Stimulated activated CD8-positive, alpha-beta memory T cell treated with anti-CD3 and anti-CD28 coated beads, Interleukin-7, amount 100 ng/mL, for 24 hours (primary cell): ENCODE data around the gene MX2.
"Not testable (repeated sequence)": the region's sequence is repeated elsewhere in the genome, so short reads cannot be mapped to it uniquely, and the experiment has no call there.

Source experiments
- DNase-seq: peaks from one replicate; pipeline ENCODE4 v3.0.0-alpha.2; 2020; ENCODE audit warnings: low read depth

The MX2 gene

GRCh38 chr21:41337515-41337914 is 24.3 kb upstream of the MX2 start:
- DNase-seq, result no peak

- DNase-seq, result no peak
Measured at GRCh38 chr21:41338455-41338854, 23.4 kb upstream of the MX2 start.

GRCh38 chr21:41342035-41342434 is 19.8 kb upstream of the MX2 start:
- DNase-seq, result no peak

GRCh38 chr21:41344146-41344545 is 17.7 kb upstream of the MX2 start:
- no peak for DNase-seq

GRCh38 chr21:41345356-41345755 is 16.5 kb upstream of the MX2 start:
- no peak for DNase-seq

GRCh38 chr21:41345934-41346685 is 15.7 kb upstream of the MX2 start:
- no peak for DNase-seq

GRCh38 chr21:41346758-41347157 is 15.1 kb upstream of the MX2 start:
- DNase-seq, result no peak

GRCh38 chr21:41348434-41348833 is 13.4 kb upstream of the MX2 start:
- no peak for DNase-seq

GRCh38 chr21:41349126-41349525 is 12.7 kb upstream of the MX2 start:
- DNase-seq, result no peak

GRCh38 chr21:41349619-41350390 is 12.0 kb upstream of the MX2 start:
- DNase-seq, result no peak

GRCh38 chr21:41350436-41351155 is 11.2 kb upstream of the MX2 start:
- DNase-seq, result no peak

GRCh38 chr21:41357546-41357945 is 4.3 kb upstream of the MX2 start:
- no peak for DNase-seq

GRCh38 chr21:41358193-41359166 is 3.3 kb upstream of the MX2 start:
- no peak for DNase-seq

GRCh38 chr21:41359286-41359685 is 2.5 kb upstream of the MX2 start:
- no peak for DNase-seq

GRCh38 chr21:41359754-41360071 is 2.1 kb upstream of the MX2 start:
- DNase-seq, result not testable (repeated sequence)

- DNase-seq, result no peak
Measured at GRCh38 chr21:41360072-41360821, 1.6 kb upstream of the MX2 start.

- no peak for DNase-seq
Measured at GRCh38 chr21:41361053-41361785, 608 bp upstream of the MX2 start.

GRCh38 chr21:41362605-41363369 is 960 bp downstream of the MX2 start:
- no peak for DNase-seq
